ENCODE results near the gene CACNA1C.

The CACNA1C gene

DNA sequence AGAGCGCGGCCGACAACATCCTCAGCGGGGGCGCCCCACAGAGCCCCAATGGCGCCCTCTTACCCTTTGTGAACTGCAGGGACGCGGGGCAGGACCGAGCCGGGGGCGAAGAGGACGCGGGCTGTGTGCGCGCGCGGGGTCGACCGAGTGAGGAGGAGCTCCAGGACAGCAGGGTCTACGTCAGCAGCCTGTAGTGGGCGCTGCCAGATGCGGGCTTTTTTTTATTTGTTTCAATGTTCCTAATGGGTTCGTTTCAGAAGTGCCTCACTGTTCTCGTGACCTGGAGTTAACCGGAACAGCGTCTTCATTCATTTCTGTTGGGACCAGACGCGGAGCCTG, 638.2 kb downstream of the CACNA1C start:
- H3K4me3 ChIP-seq (ENCODE audit: low read depth, low read length), result no peak overlapping the region
- TF ChIP-seq MYC (IDR thresholded peaks at IDR 0.05; ENCODE audit: low read depth, low read length), result no peak
- no peak for TF ChIP-seq POLR2A (IDR thresholded peaks at IDR 0.05; ENCODE audit: extremely low read depth, insufficient read length)
- TF ChIP-seq MAX (IDR thresholded peaks at IDR 0.05; ENCODE audit: low read depth, low read length), result no peak
- no peak for DNase-seq (ENCODE audit: low read depth)

DNA sequence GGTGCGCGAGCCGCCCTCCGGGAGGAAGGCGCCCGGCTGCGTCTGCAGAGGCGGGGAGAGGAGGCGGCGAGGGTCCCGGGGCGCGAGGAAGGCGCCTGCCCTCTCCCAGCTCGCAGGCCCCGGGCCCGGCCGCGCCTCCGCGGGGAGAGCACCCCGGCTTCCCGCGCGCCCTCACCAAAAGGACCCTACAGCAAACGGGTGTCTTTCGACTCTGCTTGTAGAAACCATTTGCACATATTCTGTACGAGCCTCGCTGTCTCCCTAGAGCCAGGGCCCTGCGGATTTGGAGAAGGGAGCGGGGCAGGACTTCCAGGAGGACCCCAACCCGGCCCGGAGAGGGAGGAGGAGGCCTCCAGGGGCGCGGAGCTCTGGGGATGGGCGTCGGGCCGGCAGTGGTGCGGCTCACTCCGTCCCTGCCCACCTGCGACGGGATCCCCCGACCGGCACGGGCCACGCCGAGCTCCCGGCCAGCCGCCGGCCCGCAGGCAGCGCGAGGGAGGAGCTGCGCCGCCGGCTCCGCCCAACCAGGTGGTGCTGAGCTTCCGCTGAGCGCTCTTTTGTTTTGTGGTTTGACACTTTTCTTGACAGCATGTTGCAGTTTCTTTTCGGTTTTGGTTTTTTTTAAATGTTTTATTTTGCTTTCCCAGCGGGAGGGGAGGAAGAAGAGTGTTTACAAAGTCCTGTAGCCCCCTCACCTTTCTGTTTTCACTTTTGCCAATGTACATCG, 638.7 kb downstream of the CACNA1C start:
- H3K4me3 ChIP-seq (ENCODE audit: low read depth, low read length), result peak overlapping the region; percentile 46
- TF ChIP-seq CTCF (IDR thresholded peaks at IDR 0.05; ENCODE audit: low read depth, low read length) (no peak), MAX (IDR thresholded peaks at IDR 0.05; ENCODE audit: low read depth, low read length) (peak; percentile 37; the same call in 1 of the 2 replicates)
- DNase-seq (ENCODE audit: low read depth), result no peak

DNA sequence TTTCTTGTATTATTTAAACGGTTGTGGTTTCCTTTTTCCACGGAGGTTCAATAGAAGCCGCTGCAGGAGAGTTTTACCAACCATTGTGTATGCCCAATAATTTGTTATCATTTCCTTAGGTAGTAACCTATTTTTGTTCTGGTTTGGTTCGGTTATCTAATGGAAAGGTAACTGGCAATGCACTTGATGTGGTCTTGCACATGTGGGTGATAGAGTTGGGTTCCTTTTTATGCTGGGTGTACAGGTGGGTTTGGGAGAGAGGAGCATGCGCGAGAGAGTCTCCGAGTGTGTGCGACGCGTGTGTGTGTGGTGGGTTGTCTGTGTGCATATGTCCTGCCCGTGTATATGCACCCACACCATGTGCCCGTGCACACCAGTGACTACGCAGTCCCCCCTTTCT, 639.3 kb downstream of the CACNA1C start:
- H3K4me3 ChIP-seq (ENCODE audit: low read depth, low read length), result peak overlapping the region; percentile 46
- no peak for DNase-seq (ENCODE audit: low read depth)
- TF ChIP-seq MYC (IDR thresholded peaks at IDR 0.05; ENCODE audit: low read depth, low read length) (no peak), CTCF (IDR thresholded peaks at IDR 0.05; ENCODE audit: low read depth, low read length) (no peak), MAX (IDR thresholded peaks at IDR 0.05; ENCODE audit: low read depth, low read length) (no peak), POLR2A (IDR thresholded peaks at IDR 0.05; ENCODE audit: extremely low read depth, insufficient read length) (no peak)

- TF ChIP-seq CTCF (IDR thresholded peaks at IDR 0.05; ENCODE audit: low read depth, low read length), result no peak
- no peak for TF ChIP-seq POLR2A (IDR thresholded peaks at IDR 0.05; ENCODE audit: extremely low read depth, insufficient read length)
- no peak for TF ChIP-seq MYC (IDR thresholded peaks at IDR 0.05; ENCODE audit: low read depth, low read length)
- TF ChIP-seq MAX (IDR thresholded peaks at IDR 0.05; ENCODE audit: low read depth, low read length), result no peak
- peak; percentile 31 for DNase-seq (ENCODE audit: low read depth)
- no peak overlapping the region for H3K4me3 ChIP-seq (ENCODE audit: low read depth, low read length)
These were observed 640.6 kb downstream of the CACNA1C start for GRCh38 chr12:2693244-2693860.

DNA sequence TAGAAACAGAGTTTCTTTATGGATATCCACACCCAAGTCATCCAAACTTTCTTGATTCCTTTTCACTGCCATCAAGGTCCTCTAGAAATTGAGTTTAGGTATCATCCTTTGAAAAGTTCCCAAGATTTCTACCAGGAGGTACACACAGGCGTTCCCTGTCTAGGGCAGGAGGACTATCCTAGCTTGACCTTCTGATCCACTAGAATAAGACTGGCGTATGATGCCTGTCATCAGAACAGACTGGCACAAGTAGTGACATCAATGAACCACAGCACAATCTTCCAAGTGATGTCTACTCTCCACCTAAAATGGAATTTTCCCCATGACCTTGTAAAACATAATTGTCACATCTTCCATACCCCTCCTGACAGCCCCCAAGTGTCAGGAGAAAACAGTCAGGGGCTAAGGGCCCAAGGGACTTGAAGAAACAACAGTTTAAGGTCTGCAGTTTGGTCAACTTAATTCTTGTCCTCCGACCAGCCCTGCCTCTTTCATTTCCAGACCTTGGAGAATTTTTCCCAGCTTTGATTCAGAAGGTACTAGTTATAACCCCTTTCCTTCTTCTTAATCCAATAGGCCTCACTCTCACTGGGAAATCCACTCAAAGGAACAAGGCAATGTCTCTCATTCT, 641.3 kb downstream of the CACNA1C start:
- DNase-seq (ENCODE audit: low read depth), result no peak
- TF ChIP-seq MYC (IDR thresholded peaks at IDR 0.05; ENCODE audit: low read depth, low read length), result no peak
- no peak for TF ChIP-seq CTCF (IDR thresholded peaks at IDR 0.05; ENCODE audit: low read depth, low read length)
- TF ChIP-seq POLR2A (IDR thresholded peaks at IDR 0.05; ENCODE audit: extremely low read depth, insufficient read length), result no peak
- no peak overlapping the region for H3K4me3 ChIP-seq (ENCODE audit: low read depth, low read length)

GRCh38 chr12:2696136-2696535, 643.3 kb downstream of the CACNA1C start:
- TF ChIP-seq MAX (IDR thresholded peaks at IDR 0.05; ENCODE audit: low read depth, low read length) (no peak), POLR2A (IDR thresholded peaks at IDR 0.05; ENCODE audit: extremely low read depth, insufficient read length) (no peak)
- no peak for DNase-seq (ENCODE audit: low read depth)
- H3K4me3 ChIP-seq (ENCODE audit: low read depth, low read length), result no peak overlapping the region
